ENCODE measurements around the gene LRG1. TPM values are rescaled to one million over a fixed set of nuclear protein-coding genes. Genes with fewer than 3 reads are reported as not detected.
"Not testable (repeated sequence)": the region's sequence is repeated elsewhere in the genome, so short reads cannot be mapped to it uniquely, and the experiment has no call there.

The LRG1 gene
- total and polyA plus RNA-seq, 12 donors, result 0.33 to 52.5 (median 1.6) TPM; not detected in 1

- intact Hi-C loops (cut with DNase I), result no loop called here
- no peak for DNase-seq
- Histone ChIP-seq H3K27me3 (no peaks in the 10 kb centered on the region), H3K27ac (no peak overlapping the region), H3K9me3 (replicated peaks in 1 of 3) (no peaks in the 10 kb centered on the region), H3K4me3 (no peak overlapping the region), H3K4me1 (replicated peaks in 1 of 2) (no peaks in the 10 kb centered on the region), H3K36me3 (replicated peaks in 1 of 2) (no peaks in the 10 kb centered on the region)
- WGBS, 4 donors, result 70 to 77% (median 75%) methylated on average over 7 of the region's 7 CpGs
- TF ChIP-seq, protein P1, sequence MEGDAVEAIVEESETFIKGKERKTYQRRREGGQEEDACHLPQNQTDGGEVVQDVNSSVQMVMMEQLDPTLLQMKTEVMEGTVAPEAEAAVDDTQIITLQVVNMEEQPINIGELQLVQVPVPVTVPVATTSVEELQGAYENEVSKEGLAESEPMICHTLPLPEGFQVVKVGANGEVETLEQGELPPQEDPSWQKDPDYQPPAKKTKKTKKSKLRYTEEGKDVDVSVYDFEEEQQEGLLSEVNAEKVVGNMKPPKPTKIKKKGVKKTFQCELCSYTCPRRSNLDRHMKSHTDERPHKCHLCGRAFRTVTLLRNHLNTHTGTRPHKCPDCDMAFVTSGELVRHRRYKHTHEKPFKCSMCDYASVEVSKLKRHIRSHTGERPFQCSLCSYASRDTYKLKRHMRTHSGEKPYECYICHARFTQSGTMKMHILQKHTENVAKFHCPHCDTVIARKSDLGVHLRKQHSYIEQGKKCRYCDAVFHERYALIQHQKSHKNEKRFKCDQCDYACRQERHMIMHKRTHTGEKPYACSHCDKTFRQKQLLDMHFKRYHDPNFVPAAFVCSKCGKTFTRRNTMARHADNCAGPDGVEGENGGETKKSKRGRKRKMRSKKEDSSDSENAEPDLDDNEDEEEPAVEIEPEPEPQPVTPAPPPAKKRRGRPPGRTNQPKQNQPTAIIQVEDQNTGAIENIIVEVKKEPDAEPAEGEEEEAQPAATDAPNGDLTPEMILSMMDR (IDR thresholded peaks at IDR 0.05), result no peak
- no peak for TF ChIP-seq POLR2A (IDR thresholded peaks at IDR 0.05)
Observed at GRCh38 chr19:4568886-4569285, 29.1 kb upstream of the LRG1 start.

DNA sequence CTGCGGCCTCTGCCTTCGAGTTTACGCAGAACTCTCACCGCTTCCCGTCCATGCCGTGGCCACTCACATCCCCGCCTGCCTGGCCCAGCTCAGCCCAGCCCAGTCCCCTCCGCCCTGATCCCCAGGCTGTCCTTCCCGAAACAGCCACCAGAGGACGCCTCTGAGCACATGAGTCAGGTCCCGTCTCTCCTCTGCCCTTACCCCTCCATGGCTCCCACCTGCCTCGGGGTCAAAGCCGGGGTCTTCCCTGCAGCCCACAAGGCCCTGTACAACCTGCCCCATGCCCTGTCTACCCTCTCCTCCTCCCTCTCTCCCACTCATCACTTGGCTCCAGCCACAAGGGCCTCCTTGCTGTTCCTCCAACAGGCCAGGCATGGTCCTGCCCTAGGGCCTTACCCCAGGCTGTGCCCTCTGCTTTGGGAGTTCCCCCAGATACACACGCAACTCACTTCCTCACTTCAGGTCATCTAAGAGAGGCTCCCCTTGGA is 27.8 kb upstream of the LRG1 start:
- H3K9me3 ChIP-seq (replicated peaks in 1 of 3), result no peaks in the 10 kb centered on the region
- no peaks in the 10 kb centered on the region for H3K27me3 ChIP-seq
- H3K27ac ChIP-seq, result no peak overlapping the region
- no peaks in the 10 kb centered on the region for H3K4me1 ChIP-seq (replicated peaks in 1 of 2)
- DNase-seq, result peak; percentile 59 to 82 (median 65)
- 44 to 55% (median 53%) methylated on average over 14 of the region's 14 CpGs for WGBS, 4 donors
- no peak overlapping the region for H3K4me3 ChIP-seq
- TF ChIP-seq, protein P1 (IDR thresholded peaks at IDR 0.05), result peak; percentile 65 to 90 (median 82)
- TF ChIP-seq POLR2A (IDR thresholded peaks at IDR 0.05), result no peak
- H3K36me3 ChIP-seq (replicated peaks in 1 of 2), result no peaks in the 10 kb centered on the region
- intact Hi-C loops (cut with DNase I), result no loop called here

DNA sequence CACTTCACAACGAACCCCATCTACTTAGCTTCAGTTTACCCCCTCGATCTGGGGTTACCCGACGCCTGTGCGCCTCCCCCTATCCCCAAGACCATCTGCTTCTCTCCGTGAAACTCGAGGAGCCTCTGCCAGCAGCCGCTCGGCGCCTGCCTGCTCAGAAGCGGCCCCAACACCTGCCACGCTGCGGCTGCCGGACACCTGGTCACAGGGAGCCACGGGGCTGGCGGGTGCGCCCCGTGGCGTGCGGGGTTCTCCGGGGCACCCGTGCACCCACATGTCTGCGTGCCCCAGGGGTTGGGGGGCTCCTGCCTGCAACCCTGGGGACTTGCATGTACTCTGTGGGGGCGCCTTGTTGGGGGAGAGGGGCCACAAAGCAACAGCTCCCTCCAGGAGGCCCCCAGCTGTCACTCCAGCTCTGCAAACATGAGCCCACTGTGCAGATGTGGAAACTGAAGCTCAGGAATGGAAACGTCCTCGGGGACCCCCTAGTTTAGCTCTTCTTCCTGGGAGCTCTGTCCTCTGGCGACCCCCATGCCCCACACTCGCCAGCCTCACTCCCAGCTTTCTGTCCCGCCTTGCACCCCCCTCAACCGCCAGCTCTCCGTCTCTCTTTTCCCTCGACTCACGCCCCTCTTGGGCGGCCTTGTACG is 26.7 kb upstream of the LRG1 start:
- TF ChIP-seq POLR2A (IDR thresholded peaks at IDR 0.05), result no peak
- TF ChIP-seq, protein P1 (IDR thresholded peaks at IDR 0.05), result no peak
- H3K36me3 ChIP-seq (replicated peaks in 1 of 2), result no peaks in the 10 kb centered on the region
- no peaks in the 10 kb centered on the region for H3K9me3 ChIP-seq (replicated peaks in 1 of 3)
- no peak overlapping the region for H3K27ac ChIP-seq
- DNase-seq, result no peak
- no peaks in the 10 kb centered on the region for H3K4me1 ChIP-seq (replicated peaks in 1 of 2)
- no peak overlapping the region for H3K4me3 ChIP-seq
- intact Hi-C loops (cut with DNase I), result no loop called here
- WGBS, 4 donors, result 86 to 91% (median 90%) methylated on average over 21 to 35 of the region's 35 CpGs
- H3K27me3 ChIP-seq, result no peaks in the 10 kb centered on the region

DNA sequence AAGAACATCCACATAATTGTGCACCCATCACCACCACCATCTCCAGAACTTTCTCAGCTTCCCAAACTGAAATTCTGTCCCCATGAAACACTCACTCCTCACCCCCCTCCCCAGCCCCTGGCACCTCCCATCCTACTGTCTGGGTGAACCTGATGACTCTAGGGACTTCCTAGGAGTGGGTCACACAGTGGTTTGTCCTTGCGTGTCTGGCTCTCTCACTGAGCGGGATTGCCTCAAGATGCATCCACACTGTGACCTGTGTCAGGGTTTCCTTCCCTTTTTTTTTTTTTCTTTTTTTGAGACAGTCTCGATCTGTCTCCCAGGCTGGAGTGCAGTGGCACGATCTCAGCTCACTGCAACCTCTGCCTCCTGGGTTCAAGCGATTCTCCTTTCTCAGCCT is 23.7 kb upstream of the LRG1 start:
- intact Hi-C loops (cut with DNase I); H3K36me3 ChIP-seq (replicated peaks in 1 of 2); H3K27me3 ChIP-seq; H3K4me1 ChIP-seq (replicated peaks in 1 of 2); H3K27ac ChIP-seq; H3K9me3 ChIP-seq (replicated peaks in 1 of 3); H3K4me3 ChIP-seq: not testable (repeated sequence)
- WGBS, 4 donors, result 62 to 85% (median 72%) methylated on average over 5 of the region's 5 CpGs
- DNase-seq, result peak in 2 of 7 donors; percentile 50 to 51

GRCh38 chr19:4562085-4562484 is 22.2 kb upstream of the LRG1 start:
- H3K9me3 ChIP-seq (replicated peaks in 1 of 3); H3K4me3 ChIP-seq; intact Hi-C loops (cut with DNase I); H3K36me3 ChIP-seq (replicated peaks in 1 of 2); H3K27me3 ChIP-seq: not testable (repeated sequence)
- Histone ChIP-seq H3K27ac (peak overlapping the region in 1 of 5 donors; percentile 55), H3K4me1 (replicated peaks in 1 of 2) (peaks cover 0 to 15% of the 10 kb centered on the region in 2 donors)
- 70 to 90% (median 76%) methylated on average over 6 to 7 of the region's 7 CpGs for WGBS, 4 donors
- DNase-seq, result peak in 1 of 7 donors; percentile 60

Measured in adrenal gland (tissue), 12 donors.